NCI-H2029 (cell line): ENCODE measurements around the gene BLCAP.
"Not testable (repeated sequence)": the region's sequence is repeated elsewhere in the genome, so short reads cannot be mapped to it uniquely, and the experiment has no call there.

ENCODE experiments used
- DNase-seq: peaks from one replicate; lab custom pipeline; 2025; lab: John Stamatoyannopoulos, UW

Gene BLCAP

DNA sequence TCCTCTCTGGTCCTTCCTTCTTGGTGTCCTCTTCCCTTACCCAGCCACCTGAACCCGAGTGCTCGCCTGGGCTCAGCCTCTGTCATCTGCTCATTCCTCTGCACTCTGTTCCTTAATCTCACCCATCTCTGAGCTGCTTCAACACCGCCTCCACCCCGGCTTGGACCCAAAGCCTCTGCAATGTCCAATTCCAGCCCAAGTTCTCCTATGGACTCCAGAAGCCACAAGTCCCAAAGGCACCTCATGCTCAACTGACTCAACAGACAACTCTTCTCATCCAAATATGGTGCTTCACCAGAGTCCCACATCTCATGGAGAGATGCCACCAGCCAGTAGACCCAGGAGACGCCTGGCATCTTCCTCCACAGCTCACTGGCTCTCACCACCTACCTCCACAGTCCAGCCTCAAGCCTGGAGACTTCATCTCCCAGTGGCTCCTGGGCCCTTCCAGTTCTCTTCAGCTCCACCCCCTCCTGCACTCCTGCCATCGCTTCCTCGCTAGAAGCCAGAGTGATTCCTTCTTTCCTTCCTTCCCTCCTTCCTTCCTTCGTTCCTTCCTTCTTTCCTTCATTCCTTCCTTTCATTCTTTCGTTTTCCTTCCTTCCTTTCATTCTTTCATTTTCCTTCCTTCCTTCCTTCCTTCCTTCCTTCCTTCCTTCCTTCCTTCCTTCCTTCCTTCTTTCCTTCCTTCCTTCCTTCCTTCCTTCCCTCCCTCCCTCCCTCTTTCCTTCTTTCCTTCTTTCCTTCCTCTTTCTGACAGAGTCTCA is 47.6 kb downstream of the BLCAP start:
- no peak for DNase-seq

DNA sequence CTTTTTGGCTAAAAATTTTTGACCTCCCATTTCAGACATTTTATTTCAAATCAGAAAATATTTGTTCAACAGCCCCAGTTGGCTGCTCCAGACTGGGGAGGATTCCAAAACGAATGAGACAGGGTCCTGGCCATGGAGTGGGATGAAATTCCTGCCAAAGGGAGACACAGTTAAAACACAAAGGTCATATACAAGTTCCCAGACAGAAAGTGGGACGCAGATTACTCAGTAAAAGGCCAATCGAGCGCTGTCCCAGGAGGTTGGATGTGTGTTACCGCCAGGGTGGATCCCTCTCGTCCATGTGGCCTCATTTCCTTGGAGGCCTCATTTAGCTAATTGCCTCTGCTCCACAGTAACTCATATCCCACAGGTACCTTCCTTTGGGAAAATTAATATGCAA is 48.4 kb downstream of the BLCAP start:
- DNase-seq = no peak

DNA sequence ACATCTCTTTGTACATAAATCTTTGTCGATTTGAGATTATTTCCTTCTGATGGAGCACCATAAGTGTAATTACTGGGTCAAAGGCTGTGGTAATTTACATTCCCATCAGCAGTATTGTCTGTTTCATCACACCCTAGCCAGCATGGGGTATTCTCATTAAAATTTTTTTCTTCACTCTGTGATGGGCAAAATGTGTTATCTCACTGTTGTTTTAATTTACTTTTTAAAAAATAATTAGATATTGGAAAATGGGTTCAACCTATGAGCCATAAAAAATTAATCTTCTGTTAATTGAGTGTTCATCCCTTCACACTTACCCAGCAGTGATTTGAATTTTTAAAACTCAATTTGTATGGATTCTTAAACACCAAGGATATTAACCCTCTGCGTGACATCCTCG is 50.6 kb downstream of the BLCAP start:
- DNase-seq = no peak

DNA sequence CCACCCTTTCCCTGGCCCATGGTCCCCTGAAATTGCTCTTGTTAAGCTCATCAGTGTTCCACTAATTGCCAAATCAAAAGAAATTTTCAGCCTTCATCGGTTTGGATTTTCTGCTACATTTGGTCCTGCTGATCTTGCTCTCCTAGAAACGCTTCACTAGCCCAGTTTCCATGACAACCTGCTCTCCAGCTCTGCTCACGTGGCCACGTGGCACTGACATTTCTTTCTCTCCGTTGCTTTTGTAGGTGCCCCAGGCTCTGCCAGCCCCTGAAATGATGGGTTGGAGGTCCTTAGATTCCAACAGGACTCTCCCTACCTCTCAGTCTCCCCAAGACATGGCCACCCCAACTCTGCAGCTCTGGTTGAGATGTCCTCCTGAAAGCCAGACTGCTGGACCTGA is 52.4 kb downstream of the BLCAP start:
- DNase-seq = no peak

DNA sequence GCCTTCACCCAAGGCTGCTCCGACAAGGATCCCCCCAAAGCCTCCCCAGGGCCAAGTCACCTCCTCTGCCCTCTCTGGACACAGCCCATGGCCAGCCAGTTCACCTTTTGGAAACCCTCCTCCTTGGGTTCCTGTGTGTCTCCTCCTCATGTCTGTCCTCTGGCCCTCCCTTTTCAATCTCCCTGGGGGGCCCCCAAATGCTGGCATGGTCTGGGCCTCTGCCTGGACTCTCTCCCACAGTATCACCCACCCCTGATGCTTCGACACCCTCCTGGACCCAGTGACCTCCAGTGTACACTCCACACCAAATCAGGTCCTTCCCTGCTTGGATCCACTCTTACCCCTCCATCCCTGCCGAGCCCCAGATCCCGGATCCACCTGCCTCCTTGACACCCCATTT is 53.3 kb downstream of the BLCAP start:
- DNase-seq = no peak

DNA sequence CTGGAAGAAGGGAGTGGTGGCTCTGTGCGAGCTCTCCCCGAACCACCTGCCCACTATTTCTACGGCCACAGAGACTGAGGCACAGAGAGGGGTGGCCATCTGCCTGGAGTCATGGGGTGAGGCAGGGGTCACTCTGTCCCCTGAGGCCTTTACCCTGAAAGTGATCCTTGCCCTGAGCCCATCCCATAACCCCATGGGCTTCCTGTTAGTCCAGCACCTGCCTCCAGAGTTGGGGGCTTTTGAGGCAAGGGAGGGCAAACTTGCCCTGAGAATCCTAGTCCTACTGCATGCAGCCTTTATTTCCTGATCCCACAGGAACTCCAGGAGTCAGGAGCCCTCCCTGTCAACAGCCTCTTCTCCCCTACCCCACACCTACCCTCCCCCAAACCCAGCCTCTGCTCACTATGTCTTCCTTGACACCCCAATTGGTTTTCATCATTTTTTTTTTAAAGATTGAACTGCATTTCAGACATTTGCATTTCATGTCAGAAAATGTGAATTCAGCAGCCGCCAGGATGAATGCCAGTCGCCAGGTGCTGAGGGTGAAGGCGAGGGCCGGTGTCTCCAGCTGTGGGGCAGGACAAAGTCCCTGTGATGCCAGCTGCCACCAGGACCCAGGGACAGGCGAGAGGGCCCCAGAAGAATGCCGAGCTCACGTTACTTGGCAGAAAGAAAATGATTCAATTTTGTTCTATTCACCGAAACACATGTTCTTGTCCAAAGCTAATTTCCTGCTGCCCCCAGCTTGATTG is 54.3 kb downstream of the BLCAP start:
- no peak for DNase-seq

DNA sequence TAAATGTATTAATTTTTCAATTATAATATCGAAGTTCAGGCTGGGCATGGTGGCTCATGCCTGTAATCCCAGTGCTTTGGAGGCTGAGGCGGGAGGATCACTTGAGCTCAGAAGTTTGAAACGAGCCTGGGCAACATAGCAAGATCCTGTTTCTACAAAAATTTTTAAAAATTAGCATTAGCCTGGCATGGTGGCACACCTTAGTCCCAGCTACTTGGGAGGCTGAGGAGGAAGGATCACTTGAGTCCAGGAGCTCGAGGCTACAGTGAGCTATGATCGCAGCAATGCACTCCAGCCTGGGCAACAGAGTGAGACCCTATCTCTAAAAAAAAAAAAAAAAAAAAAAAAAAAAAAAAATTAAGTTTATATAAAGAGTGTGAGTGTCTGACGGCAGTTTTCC is 55.2 kb downstream of the BLCAP start:
- not testable (repeated sequence) for DNase-seq

DNA sequence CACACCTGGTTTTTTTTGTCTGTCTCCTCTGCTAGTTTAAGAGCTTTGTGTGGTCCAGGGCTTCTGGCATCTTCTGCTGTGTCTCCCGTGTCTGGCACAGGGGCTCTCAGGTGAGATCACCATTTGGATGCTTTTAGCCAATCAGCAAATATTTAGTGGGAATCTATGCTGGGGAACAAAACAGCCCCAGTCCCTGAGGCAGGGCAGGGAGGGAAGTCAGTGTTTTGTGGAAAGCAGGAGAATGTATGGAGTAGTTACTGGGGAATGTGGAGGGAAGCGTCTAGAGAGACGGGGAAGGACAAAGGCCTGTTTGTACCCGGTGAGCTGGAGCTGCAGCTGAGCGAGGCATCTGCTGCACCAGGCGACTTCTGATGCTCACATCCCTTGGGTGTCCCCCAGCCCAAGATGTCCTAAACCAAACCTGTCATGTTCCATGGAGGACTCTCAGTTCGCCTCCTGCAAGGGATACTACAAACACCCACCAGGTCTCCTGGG is 55.9 kb downstream of the BLCAP start:
- DNase-seq = no peak

DNA sequence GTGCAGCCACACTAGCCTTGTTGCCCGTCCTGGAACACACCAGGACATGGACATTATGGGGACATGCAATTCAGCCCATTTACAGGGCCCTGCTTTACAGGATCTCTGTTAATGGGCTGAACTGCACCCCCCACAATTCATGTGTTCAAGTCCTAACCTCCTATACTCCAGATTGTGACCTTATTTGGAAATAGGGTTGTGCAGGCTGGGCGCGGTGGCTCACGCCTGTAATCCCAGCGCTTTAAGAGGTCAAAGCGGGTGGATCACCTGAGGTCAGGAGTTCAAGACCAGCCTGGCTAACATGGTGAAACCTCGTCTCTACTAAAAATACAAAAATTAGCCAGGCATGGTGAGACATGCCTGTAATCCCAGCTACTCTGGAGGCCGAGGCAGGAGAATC is 57.5 kb downstream of the BLCAP start:
- DNase-seq = not testable (repeated sequence)

DNA sequence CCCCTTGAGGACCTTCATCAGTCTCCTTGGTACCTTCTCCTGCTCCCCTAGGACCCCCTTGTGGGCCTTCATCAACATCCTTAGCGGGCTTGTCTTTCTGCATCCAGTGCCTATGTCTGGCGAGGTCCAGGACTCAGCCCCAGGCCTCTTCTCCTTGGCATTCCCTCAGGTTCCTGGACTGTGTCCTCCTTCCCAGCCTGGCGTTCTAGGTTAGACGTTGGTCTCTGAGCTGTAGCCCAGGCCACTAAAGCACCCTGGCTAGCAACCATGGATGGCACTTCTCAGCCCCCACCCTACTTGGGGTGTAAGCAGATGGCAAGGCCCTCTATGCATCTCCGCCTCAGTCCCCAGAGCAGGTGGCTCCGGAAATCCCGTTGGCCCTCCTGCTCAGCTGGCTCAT is 58.1 kb downstream of the BLCAP start:
- DNase-seq = no peak

DNA sequence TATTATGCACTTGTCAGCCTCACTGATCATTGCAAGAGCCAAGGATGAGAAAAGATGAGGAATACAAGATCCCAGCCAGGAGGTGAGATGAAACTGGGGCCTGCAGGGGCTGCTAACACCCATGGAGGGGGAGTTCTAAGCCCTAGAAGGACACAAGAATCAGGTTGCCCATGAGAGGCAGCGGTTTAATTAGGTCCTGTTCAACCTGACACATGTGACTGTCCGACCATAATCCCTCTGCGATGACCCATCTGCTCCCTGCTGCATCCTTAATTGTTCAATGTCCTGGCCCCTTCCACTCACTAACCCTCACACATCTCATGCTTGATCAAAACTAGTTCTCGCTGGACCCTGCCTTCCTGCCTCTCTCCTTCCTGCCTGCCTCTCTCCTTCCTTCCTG is 58.8 kb downstream of the BLCAP start:
- no peak for DNase-seq
